ENCODE results near the gene NOVA1. TPM values are rescaled to one million over a fixed set of nuclear protein-coding genes. Genes with fewer than 3 reads are reported as not detected.

NOVA1 gene
- polyA plus RNA-seq, 1 donor (not counting 4 experiments of a cell fraction or from before 2014, with no cell fraction given) = not detected

DNA sequence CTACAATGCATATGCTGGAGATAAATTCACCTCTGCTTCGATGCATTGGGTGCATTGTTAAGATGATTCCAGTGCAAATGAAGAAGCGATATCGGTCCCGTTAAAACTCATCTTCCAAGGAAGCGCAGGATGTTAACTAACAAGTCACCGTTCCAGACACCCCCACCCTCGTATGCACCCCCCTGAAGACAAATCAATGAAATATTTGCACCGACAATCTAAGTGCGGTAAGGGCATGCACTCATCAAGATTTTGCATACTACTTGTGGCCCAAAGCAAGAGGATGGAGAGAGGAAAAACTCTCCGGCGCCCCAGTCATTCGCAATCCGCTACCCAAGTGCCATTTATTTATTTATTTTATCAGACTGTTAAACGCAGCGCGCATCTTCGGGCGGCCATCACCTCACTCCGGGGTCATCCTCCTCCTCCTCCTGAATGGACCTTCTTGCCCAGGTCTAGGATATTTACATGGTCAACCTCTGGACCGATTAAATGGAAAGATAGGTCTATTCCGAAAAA, 1.2 kb downstream of the NOVA1 start:
- Histone ChIP-seq H3K27me3 (ENCODE audit: control insufficient read depth, extremely low read depth, insufficient read depth, low read length) (peaks cover 29% of the 10 kb centered on the region), H3K9me1 (ENCODE audit: control insufficient read depth, extremely low read depth, insufficient read depth, low read length) (no peaks in the 10 kb centered on the region), H3K4me1 (ENCODE audit: control insufficient read depth, extremely low read depth, insufficient read depth, low read length) (no peaks in the 10 kb centered on the region), H3K9ac (ENCODE audit: control insufficient read depth, extremely low read depth, insufficient read depth, low read length) (no peak overlapping the region), H3K4me2 (ENCODE audit: control insufficient read depth, extremely low read depth, insufficient read depth, low read depth, low read length) (no peak overlapping the region), H3K27ac (ENCODE audit: control insufficient read depth, insufficient read depth, low read length) (no peak overlapping the region), H3K4me3 (ENCODE audit: control insufficient read depth in 2 of 3, extremely low read depth in 1 of 3, insufficient read depth in 2 of 3, low read depth in 1 of 3, low read length in 3 of 3) (no peak overlapping the region), H4K20me1 (ENCODE audit: control insufficient read depth, extremely low read depth, insufficient read depth, low read length) (no peaks in the 10 kb centered on the region), H3K9me3 (ENCODE audit: control insufficient read depth, low read depth, low read length) (no peaks in the 10 kb centered on the region), H2AFZ (ENCODE audit: control insufficient read depth, low read length) (no peak overlapping the region), H3K36me3 (ENCODE audit: control insufficient read depth in 2 of 2, extremely low read depth in 1 of 2, insufficient read depth in 2 of 2, low read length in 2 of 2) (no peaks in the 10 kb centered on the region), H3K79me2 (ENCODE audit: control insufficient read depth, insufficient read depth, low read length) (no peaks in the 10 kb centered on the region)
- dilution Hi-C loops (cut with MboI; ENCODE audit: extremely low pct_ligation_motif_present, low sequenced_read_pairs) = no loop called here
- no peak for TF ChIP-seq EZH2 (IDR thresholded peaks at IDR 0.05; ENCODE audit: low read length)
- TF ChIP-seq, protein P1, sequence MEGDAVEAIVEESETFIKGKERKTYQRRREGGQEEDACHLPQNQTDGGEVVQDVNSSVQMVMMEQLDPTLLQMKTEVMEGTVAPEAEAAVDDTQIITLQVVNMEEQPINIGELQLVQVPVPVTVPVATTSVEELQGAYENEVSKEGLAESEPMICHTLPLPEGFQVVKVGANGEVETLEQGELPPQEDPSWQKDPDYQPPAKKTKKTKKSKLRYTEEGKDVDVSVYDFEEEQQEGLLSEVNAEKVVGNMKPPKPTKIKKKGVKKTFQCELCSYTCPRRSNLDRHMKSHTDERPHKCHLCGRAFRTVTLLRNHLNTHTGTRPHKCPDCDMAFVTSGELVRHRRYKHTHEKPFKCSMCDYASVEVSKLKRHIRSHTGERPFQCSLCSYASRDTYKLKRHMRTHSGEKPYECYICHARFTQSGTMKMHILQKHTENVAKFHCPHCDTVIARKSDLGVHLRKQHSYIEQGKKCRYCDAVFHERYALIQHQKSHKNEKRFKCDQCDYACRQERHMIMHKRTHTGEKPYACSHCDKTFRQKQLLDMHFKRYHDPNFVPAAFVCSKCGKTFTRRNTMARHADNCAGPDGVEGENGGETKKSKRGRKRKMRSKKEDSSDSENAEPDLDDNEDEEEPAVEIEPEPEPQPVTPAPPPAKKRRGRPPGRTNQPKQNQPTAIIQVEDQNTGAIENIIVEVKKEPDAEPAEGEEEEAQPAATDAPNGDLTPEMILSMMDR (optimal IDR thresholded peaks at IDR 0.05 in 1 of 3, IDR thresholded peaks at IDR 0.05 in 1 of 3, conservative IDR thresholded peaks at IDR 0.05 in 1 of 3; ENCODE audit: extremely low read depth in 1 of 3, insufficient read depth in 2 of 3, low read length in 3 of 3) = no peak
- DNase-seq (ENCODE audit: low read depth, low spot score) (no peak), FAIRE-seq (no peak)

DNA sequence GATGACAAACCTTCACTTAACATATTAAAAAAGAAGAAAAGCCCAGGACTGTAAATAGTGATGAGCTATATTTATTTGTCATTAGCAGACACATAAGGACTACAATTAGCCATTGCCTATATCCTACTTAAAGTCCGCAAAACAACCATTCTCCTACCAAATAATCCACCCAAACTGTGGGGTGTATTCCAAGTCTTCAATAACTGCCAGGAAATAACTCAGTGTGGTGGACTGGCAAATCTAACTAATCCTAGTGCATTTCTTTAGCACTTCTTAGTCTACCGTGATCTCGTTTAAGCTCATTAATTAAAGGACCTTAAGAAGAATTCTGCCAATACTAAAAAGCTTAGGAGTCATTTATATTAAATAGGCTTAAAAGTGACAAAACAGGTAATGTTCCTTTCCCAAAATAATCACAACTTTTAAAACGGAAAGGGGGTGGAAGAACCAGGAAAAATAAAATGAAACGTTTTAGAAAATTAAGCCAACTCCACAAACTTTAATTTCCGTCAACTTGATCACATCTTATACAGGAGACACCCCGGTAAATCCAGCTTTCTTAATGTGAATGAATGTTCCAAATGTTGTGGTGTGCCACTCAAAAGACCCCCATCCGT, 1.8 kb downstream of the NOVA1 start:
- dilution Hi-C loops (cut with MboI; ENCODE audit: extremely low pct_ligation_motif_present, low sequenced_read_pairs) = no loop called here
- Histone ChIP-seq H3K79me2 (ENCODE audit: control insufficient read depth, insufficient read depth, low read length) (no peaks in the 10 kb centered on the region), H3K27ac (ENCODE audit: control insufficient read depth, insufficient read depth, low read length) (no peak overlapping the region), H4K20me1 (ENCODE audit: control insufficient read depth, extremely low read depth, insufficient read depth, low read length) (no peaks in the 10 kb centered on the region), H3K9ac (ENCODE audit: control insufficient read depth, extremely low read depth, insufficient read depth, low read length) (no peak overlapping the region), H3K9me1 (ENCODE audit: control insufficient read depth, extremely low read depth, insufficient read depth, low read length) (no peaks in the 10 kb centered on the region), H3K4me2 (ENCODE audit: control insufficient read depth, extremely low read depth, insufficient read depth, low read depth, low read length) (no peak overlapping the region), H2AFZ (ENCODE audit: control insufficient read depth, low read length) (no peak overlapping the region), H3K4me3 (ENCODE audit: control insufficient read depth in 2 of 3, extremely low read depth in 1 of 3, insufficient read depth in 2 of 3, low read depth in 1 of 3, low read length in 3 of 3) (no peak overlapping the region), H3K9me3 (ENCODE audit: control insufficient read depth, low read depth, low read length) (no peaks in the 10 kb centered on the region), H3K27me3 (ENCODE audit: control insufficient read depth, extremely low read depth, insufficient read depth, low read length) (peaks cover 29% of the 10 kb centered on the region), H3K36me3 (ENCODE audit: control insufficient read depth in 2 of 2, extremely low read depth in 1 of 2, insufficient read depth in 2 of 2, low read length in 2 of 2) (no peaks in the 10 kb centered on the region), H3K4me1 (ENCODE audit: control insufficient read depth, extremely low read depth, insufficient read depth, low read length) (no peaks in the 10 kb centered on the region)
- no peak for DNase-seq (ENCODE audit: low read depth, low spot score)
- no peak for FAIRE-seq
- TF ChIP-seq, protein P1 (optimal IDR thresholded peaks at IDR 0.05 in 1 of 3, IDR thresholded peaks at IDR 0.05 in 1 of 3, conservative IDR thresholded peaks at IDR 0.05 in 1 of 3; ENCODE audit: extremely low read depth in 1 of 3, insufficient read depth in 2 of 3, low read length in 3 of 3) = no peak
- no peak for TF ChIP-seq EZH2 (IDR thresholded peaks at IDR 0.05; ENCODE audit: low read length)

Measured in keratinocyte (primary cell).